Measurements from ENCODE around the gene CREBL2.

GRCh38 chr12:12590961-12591360 is 20.7 kb upstream of the CREBL2 start:
- TF ChIP-seq NRF1 (conservative IDR thresholded peaks at IDR 0.05; ENCODE audit: low read depth, low read length) (no peak), NFYB (IDR thresholded peaks at IDR 0.05; ENCODE audit: insufficient read depth, low read depth, low read length) (no peak), NFYA (IDR thresholded peaks at IDR 0.05; ENCODE audit: borderline replicate concordance, low read depth, low read length) (no peak), TARDBP (IDR thresholded peaks at IDR 0.05; ENCODE audit: borderline replicate concordance) (no peak), CTCF (IDR thresholded peaks at IDR 0.05 in 2 of 3, conservative IDR thresholded peaks at IDR 0.05 in 1 of 3; ENCODE audit: control insufficient read depth in 2 of 3, extremely low read depth in 1 of 3, insufficient read depth in 1 of 3, low read depth in 3 of 3, low read length in 3 of 3) (no peak), HCFC1 (IDR thresholded peaks at IDR 0.05; ENCODE audit: low read length) (no peak), RELA (IDR thresholded peaks at IDR 0.05; ENCODE audit: borderline replicate concordance, partially characterized antibody) (no peak), ZSCAN29 (IDR thresholded peaks at IDR 0.05) (no peak), MAX (IDR thresholded peaks at IDR 0.05; ENCODE audit: low read depth, low read length) (no peak)

Measured in GM12878 (cell line).